GM10266 (cell line): Measurements from ENCODE around the gene MACROD1.

ENCODE experiments used
- DNase-seq: peaks from one replicate; pipeline ENCODE4 v3.0.0; 2012; ENCODE audit errors: extremely low spot score
- CTCF ChIP-seq: IDR thresholded peaks from 2 replicates; pipeline ENCODE4 v1.5.1; 2012; ENCODE audit warnings: mild to moderate bottlenecking, low read depth; ENCODE audit not compliant: control insufficient read depth, insufficient read depth; ENCODE audit errors: missing control alignments

MACROD1 gene

GRCh38 chr11:64021757-64022093 lies 144.2 kb downstream of the MACROD1 start:
- TF ChIP-seq CTCF: no peak
- no peak for DNase-seq

- DNase-seq: no peak
- TF ChIP-seq CTCF: no peak
Observed at GRCh38 chr11:64020976-64021756, 144.7 kb downstream of the MACROD1 start.

GRCh38 chr11:64019106-64020037 lies 146.5 kb downstream of the MACROD1 start:
- DNase-seq: no peak
- no peak for TF ChIP-seq CTCF

DNA sequence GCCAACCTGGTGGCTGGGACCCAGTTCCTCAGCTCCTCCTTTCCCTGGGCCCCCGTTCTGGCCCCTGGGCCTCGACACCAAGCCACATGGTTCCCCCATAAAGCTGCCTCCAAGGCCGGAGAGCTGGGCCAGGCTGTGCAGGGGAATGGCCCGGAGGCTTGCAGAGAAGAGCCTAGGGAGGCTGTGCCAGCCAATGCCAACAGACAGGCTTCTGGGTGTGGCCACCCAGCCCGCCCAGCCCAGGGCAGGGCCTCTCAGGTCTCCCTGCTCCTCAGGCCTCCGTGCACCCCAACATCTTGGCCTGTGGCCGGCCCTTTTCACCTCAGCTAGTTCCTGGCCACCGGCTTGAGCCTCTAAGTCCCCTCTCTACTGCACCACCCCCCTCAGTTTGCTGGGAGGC lies 147.6 kb downstream of the MACROD1 start:
- no peak for TF ChIP-seq CTCF
- no peak for DNase-seq

DNA sequence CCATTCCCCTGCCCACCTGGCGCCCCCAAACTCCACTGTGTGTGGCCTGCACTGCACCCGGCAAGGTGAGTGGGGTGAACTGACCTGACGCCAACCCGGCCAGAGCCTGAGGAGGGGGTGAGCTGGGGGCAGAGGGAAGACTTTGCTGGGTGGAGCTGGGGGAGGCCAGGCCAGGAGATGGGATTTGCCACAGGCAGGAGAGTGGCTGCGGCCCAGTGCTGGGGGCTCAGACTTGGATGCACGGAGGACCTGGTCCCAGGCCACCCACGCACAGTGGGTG lies 148.0 kb downstream of the MACROD1 start:
- no peak for TF ChIP-seq CTCF
- DNase-seq: no peak

- no peak for TF ChIP-seq CTCF
- no peak for DNase-seq
Observed at GRCh38 chr11:64015935-64016845, 149.7 kb downstream of the MACROD1 start.
